ENCODE measurements around the gene P2RY6.

Gene P2RY6

DNA sequence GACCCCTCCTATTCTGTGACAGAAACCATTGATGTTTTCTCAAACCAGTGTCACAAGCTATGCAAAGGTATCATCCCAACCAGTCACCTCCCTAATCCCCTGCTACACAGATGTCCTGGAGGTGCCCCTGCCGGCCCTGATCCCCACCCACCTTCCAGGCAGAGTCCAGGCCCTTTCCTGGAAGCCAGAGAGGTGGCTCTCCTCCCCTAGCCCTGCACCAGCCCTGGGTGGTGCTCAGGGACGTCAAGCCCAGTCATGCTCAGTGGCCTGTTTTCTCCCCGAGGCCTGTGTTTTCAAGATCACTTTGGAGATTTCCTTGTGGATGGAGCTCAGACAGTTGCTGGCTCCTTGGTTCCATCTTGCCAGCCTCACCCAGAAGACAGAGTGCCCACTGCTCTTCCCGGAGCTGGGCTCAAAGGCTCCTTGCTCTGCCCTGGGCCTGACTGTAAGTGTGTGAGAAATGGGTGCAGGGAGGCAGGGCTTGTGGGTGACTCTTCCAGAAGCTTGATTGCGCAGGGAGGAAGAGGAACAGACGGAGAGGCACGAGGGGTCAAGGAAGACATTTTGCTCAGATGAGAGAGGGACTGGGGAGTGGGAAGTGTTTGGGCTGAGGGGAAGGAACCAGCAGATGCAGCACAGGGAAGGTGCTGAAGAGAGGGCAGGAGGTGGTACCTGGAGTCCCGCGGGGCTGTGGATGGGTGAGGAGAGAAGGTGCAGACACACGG, 11.3 kb downstream of the P2RY6 start:
- no peak for TF ChIP-seq RAD21 (IDR thresholded peaks at IDR 0.05; ENCODE audit: low read depth)
- TF ChIP-seq ZBTB7A (IDR thresholded peaks at IDR 0.05; ENCODE audit: low read depth), result no peak
- TF ChIP-seq, protein P1, sequence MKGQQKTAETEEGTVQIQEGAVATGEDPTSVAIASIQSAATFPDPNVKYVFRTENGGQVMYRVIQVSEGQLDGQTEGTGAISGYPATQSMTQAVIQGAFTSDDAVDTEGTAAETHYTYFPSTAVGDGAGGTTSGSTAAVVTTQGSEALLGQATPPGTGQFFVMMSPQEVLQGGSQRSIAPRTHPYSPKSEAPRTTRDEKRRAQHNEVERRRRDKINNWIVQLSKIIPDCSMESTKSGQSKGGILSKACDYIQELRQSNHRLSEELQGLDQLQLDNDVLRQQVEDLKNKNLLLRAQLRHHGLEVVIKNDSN (IDR thresholded peaks at IDR 0.05), result no peak
- TF ChIP-seq EP300 (IDR thresholded peaks at IDR 0.05; ENCODE audit: borderline replicate concordance), result no peak
- no peak for TF ChIP-seq CEBPB (IDR thresholded peaks at IDR 0.05)
- TF ChIP-seq, protein P2, sequence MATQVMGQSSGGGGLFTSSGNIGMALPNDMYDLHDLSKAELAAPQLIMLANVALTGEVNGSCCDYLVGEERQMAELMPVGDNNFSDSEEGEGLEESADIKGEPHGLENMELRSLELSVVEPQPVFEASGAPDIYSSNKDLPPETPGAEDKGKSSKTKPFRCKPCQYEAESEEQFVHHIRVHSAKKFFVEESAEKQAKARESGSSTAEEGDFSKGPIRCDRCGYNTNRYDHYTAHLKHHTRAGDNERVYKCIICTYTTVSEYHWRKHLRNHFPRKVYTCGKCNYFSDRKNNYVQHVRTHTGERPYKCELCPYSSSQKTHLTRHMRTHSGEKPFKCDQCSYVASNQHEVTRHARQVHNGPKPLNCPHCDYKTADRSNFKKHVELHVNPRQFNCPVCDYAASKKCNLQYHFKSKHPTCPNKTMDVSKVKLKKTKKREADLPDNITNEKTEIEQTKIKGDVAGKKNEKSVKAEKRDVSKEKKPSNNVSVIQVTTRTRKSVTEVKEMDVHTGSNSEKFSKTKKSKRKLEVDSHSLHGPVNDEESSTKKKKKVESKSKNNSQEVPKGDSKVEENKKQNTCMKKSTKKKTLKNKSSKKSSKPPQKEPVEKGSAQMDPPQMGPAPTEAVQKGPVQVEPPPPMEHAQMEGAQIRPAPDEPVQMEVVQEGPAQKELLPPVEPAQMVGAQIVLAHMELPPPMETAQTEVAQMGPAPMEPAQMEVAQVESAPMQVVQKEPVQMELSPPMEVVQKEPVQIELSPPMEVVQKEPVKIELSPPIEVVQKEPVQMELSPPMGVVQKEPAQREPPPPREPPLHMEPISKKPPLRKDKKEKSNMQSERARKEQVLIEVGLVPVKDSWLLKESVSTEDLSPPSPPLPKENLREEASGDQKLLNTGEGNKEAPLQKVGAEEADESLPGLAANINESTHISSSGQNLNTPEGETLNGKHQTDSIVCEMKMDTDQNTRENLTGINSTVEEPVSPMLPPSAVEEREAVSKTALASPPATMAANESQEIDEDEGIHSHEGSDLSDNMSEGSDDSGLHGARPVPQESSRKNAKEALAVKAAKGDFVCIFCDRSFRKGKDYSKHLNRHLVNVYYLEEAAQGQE (IDR thresholded peaks at IDR 0.05; ENCODE audit: low read depth), result no peak
- TF ChIP-seq, protein P3, sequence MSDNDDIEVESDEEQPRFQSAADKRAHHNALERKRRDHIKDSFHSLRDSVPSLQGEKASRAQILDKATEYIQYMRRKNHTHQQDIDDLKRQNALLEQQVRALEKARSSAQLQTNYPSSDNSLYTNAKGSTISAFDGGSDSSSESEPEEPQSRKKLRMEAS (IDR thresholded peaks at IDR 0.05), result no peak
- no peak for TF ChIP-seq TAF1 (IDR thresholded peaks at IDR 0.05; ENCODE audit: low read depth)
- TF ChIP-seq TCF12 (IDR thresholded peaks at IDR 0.05; ENCODE audit: low read depth), result no peak
- TF ChIP-seq FOXM1 (IDR thresholded peaks at IDR 0.05; ENCODE audit: borderline replicate concordance, low read depth), result no peak
- no peak for TF ChIP-seq EGR1 (IDR thresholded peaks at IDR 0.05)
- TF ChIP-seq CREB1 (IDR thresholded peaks at IDR 0.05; ENCODE audit: low read depth), result no peak
- no peak for TF ChIP-seq TEAD4 (IDR thresholded peaks at IDR 0.05)
- no peak for TF ChIP-seq NFIC (IDR thresholded peaks at IDR 0.05)
- no peak for TF ChIP-seq YY1 (IDR thresholded peaks at IDR 0.05; ENCODE audit: low read depth)

DNA sequence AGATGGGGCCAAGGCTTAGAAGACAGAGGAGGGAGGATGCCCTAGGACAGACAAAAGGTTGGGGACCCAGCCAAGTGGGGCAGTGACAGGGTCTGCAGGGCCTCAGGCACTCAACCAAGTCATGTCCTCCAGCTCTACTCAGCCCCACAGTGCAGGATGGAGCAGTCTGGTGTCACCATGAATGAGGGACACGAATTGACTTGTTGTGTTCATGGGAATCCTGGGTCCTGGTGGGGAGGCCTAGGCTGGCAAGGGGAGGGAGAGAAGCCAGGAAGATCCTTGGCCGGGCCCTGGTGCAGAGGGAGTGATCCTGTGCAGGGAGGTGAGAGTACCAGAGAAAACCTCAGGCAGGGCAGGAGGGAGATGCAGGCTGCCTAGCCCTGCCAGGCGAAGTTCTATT, 12.0 kb downstream of the P2RY6 start:
- TF ChIP-seq, protein P2 (IDR thresholded peaks at IDR 0.05; ENCODE audit: low read depth), result no peak
- TF ChIP-seq TAF1 (IDR thresholded peaks at IDR 0.05; ENCODE audit: low read depth), result no peak
- TF ChIP-seq RAD21 (IDR thresholded peaks at IDR 0.05; ENCODE audit: low read depth), result no peak
- TF ChIP-seq NFIC (IDR thresholded peaks at IDR 0.05), result no peak
- no peak for TF ChIP-seq CREB1 (IDR thresholded peaks at IDR 0.05; ENCODE audit: low read depth)
- TF ChIP-seq FOXM1 (IDR thresholded peaks at IDR 0.05; ENCODE audit: borderline replicate concordance, low read depth), result no peak
- no peak for TF ChIP-seq EP300 (IDR thresholded peaks at IDR 0.05; ENCODE audit: borderline replicate concordance)
- TF ChIP-seq TEAD4 (IDR thresholded peaks at IDR 0.05), result no peak
- TF ChIP-seq CEBPB (IDR thresholded peaks at IDR 0.05), result no peak
- TF ChIP-seq, protein P1 (IDR thresholded peaks at IDR 0.05), result no peak
- TF ChIP-seq ZBTB7A (IDR thresholded peaks at IDR 0.05; ENCODE audit: low read depth), result no peak
- TF ChIP-seq TCF12 (IDR thresholded peaks at IDR 0.05; ENCODE audit: low read depth), result no peak
- TF ChIP-seq YY1 (IDR thresholded peaks at IDR 0.05; ENCODE audit: low read depth), result no peak
- TF ChIP-seq, protein P3 (IDR thresholded peaks at IDR 0.05), result no peak
- no peak for TF ChIP-seq EGR1 (IDR thresholded peaks at IDR 0.05)

DNA sequence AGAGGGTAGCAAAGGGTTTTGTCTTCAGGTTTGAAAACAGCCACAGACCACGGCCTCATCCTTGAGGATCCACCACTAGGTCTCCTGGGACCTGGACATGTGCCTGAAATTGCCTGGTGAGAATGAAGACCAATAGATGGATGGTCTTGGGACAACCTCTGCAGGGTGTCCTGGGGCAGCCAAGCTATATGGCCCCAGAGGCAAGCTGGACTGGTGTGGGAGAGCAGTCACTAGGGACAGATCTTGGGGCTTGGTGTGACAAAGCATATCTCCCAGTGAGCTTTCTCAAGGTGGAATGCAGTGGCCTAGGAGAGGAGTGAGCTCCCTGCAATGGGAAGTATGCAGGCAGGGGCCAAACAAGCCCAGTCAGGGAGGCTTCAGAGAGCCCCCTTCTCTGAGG, 13.6 kb downstream of the P2RY6 start:
- TF ChIP-seq RAD21 (IDR thresholded peaks at IDR 0.05; ENCODE audit: low read depth), result no peak
- TF ChIP-seq YY1 (IDR thresholded peaks at IDR 0.05; ENCODE audit: low read depth), result no peak
- no peak for TF ChIP-seq FOXM1 (IDR thresholded peaks at IDR 0.05; ENCODE audit: borderline replicate concordance, low read depth)
- TF ChIP-seq, protein P1 (IDR thresholded peaks at IDR 0.05), result no peak

DNA sequence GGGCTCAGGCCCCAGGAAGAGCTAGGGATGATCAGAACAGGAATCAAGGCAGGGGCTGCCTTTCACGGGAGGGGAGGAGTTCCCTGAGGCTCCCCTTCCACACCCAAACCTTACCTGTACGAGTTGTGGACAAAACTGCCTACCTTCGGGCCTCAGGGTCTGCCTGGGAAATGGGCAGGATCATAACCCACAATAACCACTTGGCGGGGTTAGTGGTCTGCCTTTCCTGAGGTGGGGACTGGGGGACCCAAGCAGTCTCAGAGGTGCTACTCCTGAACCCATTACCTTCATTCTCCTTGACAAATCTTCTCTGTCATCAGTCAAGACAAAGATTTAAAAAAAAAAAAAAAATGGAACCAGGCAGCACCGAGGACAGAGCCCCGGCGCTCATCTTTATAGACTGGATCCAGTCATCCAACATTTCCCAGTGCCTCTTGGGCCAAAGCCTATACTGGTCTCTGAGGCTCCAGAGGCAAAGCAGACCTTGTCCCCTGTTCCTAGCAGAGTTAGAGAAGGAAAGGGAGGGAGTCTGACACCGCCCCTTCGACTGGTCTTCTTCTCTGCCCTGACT, 14.2 kb downstream of the P2RY6 start:
- TF ChIP-seq ZBTB7A (IDR thresholded peaks at IDR 0.05; ENCODE audit: low read depth), result no peak
- TF ChIP-seq, protein P2 (IDR thresholded peaks at IDR 0.05; ENCODE audit: low read depth), result peak; percentile 66

Measured in Ishikawa (cell line).